Measurements from ENCODE around the gene RHO.
"Not testable (repeated sequence)": the region's sequence is repeated elsewhere in the genome, so short reads cannot be mapped to it uniquely, and the experiment has no call there.

Gene RHO

GRCh38 chr3:129499604-129500333, 28.7 kb upstream of the RHO start:
- not testable (repeated sequence) for H3K4me1 ChIP-seq (ENCODE audit: low read length); H4K20me1 ChIP-seq (ENCODE audit: insufficient read depth, low read length); H3K4me2 ChIP-seq (ENCODE audit: low read length); H3K36me3 ChIP-seq (replicated peaks; ENCODE audit: low read depth, low read length); H3K27me3 ChIP-seq (ENCODE audit: low read depth, low read length); H3K4me3 ChIP-seq (ENCODE audit: low read length); H2AFZ ChIP-seq (ENCODE audit: low read depth, low read length); H3K9ac ChIP-seq (ENCODE audit: low read length); H3K27ac ChIP-seq (ENCODE audit: low read length); H3K9me3 ChIP-seq (ENCODE audit: insufficient read depth, low read length); H3K79me2 ChIP-seq (ENCODE audit: low read length)

GRCh38 chr3:129500334-129500658, 28.1 kb upstream of the RHO start:
- Histone ChIP-seq H3K4me2 (ENCODE audit: low read length) (no peak overlapping the region), H4K20me1 (ENCODE audit: insufficient read depth, low read length) (no peaks in the 10 kb centered on the region), H3K9ac (ENCODE audit: low read length) (no peak overlapping the region), H3K9me3 (ENCODE audit: insufficient read depth, low read length) (no peaks in the 10 kb centered on the region), H3K79me2 (ENCODE audit: low read length) (no peaks in the 10 kb centered on the region), H2AFZ (ENCODE audit: low read depth, low read length) (no peak overlapping the region), H3K4me1 (ENCODE audit: low read length) (no peaks in the 10 kb centered on the region), H3K27me3 (ENCODE audit: low read depth, low read length) (no peaks in the 10 kb centered on the region), H3K27ac (ENCODE audit: low read length) (no peak overlapping the region), H3K4me3 (ENCODE audit: low read length) (no peak overlapping the region), H3K36me3 (replicated peaks; ENCODE audit: low read depth, low read length) (no peaks in the 10 kb centered on the region)
- TF ChIP-seq, protein P1, sequence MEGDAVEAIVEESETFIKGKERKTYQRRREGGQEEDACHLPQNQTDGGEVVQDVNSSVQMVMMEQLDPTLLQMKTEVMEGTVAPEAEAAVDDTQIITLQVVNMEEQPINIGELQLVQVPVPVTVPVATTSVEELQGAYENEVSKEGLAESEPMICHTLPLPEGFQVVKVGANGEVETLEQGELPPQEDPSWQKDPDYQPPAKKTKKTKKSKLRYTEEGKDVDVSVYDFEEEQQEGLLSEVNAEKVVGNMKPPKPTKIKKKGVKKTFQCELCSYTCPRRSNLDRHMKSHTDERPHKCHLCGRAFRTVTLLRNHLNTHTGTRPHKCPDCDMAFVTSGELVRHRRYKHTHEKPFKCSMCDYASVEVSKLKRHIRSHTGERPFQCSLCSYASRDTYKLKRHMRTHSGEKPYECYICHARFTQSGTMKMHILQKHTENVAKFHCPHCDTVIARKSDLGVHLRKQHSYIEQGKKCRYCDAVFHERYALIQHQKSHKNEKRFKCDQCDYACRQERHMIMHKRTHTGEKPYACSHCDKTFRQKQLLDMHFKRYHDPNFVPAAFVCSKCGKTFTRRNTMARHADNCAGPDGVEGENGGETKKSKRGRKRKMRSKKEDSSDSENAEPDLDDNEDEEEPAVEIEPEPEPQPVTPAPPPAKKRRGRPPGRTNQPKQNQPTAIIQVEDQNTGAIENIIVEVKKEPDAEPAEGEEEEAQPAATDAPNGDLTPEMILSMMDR (IDR thresholded peaks at IDR 0.05; ENCODE audit: low read depth, low read length): no peak
- no peak for TF ChIP-seq EZH2phosphoT487 (IDR thresholded peaks at IDR 0.05; ENCODE audit: low read depth)

DNA sequence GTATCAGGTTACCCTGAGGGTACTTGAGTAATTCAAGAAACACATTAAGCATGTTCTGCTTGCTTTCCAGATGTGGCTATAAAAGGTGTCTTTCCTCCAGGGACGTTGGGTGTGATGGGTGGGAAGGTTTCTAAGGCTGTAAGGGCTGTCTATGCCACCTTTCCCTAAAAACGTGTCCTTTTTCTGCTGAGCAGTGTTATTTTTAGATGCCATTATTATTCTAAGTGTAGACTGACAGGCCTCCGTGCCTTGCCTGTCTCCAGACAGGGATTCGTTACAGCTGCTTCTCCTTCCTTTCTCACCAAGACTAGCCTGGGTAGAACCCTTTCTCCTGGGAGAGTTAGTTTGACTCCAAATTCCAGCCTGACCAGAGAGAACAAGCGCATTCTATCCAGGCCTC, 26.8 kb upstream of the RHO start:
- Histone ChIP-seq H3K36me3 (replicated peaks; ENCODE audit: low read depth, low read length) (no peaks in the 10 kb centered on the region), H3K4me3 (ENCODE audit: low read length) (no peak overlapping the region), H3K79me2 (ENCODE audit: low read length) (no peaks in the 10 kb centered on the region), H3K4me2 (ENCODE audit: low read length) (no peak overlapping the region), H3K4me1 (ENCODE audit: low read length) (no peaks in the 10 kb centered on the region), H3K27me3 (ENCODE audit: low read depth, low read length) (no peaks in the 10 kb centered on the region), H4K20me1 (ENCODE audit: insufficient read depth, low read length) (no peaks in the 10 kb centered on the region), H3K9ac (ENCODE audit: low read length) (no peak overlapping the region), H3K9me3 (ENCODE audit: insufficient read depth, low read length) (no peaks in the 10 kb centered on the region), H2AFZ (ENCODE audit: low read depth, low read length) (no peak overlapping the region), H3K27ac (ENCODE audit: low read length) (no peak overlapping the region)
- no peak for TF ChIP-seq EZH2phosphoT487 (IDR thresholded peaks at IDR 0.05; ENCODE audit: low read depth)
- TF ChIP-seq, protein P1 (IDR thresholded peaks at IDR 0.05; ENCODE audit: low read depth, low read length): no peak

DNA sequence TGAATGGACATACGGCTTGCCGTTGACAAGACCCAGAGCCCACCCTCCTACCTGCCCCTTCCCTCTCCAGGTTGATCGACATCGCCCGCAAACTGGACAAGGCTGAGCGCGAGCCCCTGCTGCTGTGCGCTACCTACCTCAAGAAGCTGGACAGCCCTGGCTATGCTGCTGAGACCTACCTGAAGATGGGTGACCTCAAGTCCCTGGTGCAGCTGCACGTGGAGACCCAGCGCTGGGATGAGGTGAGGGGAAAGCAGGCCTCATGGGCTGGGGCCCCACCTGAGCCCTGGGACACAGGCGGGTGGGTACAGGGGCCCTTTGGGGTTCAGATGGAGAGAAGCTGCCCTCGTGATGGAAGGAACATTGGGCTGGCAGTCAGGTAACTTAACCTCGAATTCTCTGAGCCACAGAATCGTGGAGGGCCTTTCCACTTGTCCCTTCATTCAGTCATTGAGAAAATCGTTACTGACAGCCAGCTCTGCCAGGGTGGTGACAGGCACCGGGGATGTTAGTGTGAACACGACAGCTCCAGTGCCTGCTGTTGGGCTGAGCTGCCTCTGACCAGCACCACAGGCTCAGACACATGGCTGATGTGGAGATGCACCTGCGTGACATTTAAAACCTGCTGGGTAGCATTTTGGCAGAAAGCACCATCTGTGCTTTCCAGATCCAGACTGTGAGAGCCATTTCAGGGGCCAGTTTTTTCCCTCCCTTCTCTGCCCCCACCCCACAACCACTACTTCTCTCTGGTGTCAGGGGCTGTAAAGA, 25.6 kb upstream of the RHO start:
- TF ChIP-seq, protein P1 (IDR thresholded peaks at IDR 0.05; ENCODE audit: low read depth, low read length): no peak
- TF ChIP-seq EZH2phosphoT487 (IDR thresholded peaks at IDR 0.05; ENCODE audit: low read depth): no peak

More for the DNA sequence above, 25.6 kb upstream of the RHO start:
- Histone ChIP-seq H3K9ac (ENCODE audit: low read length) (no peak overlapping the region), H4K20me1 (ENCODE audit: insufficient read depth, low read length) (no peaks in the 10 kb centered on the region), H3K79me2 (ENCODE audit: low read length) (no peaks in the 10 kb centered on the region), H3K27me3 (ENCODE audit: low read depth, low read length) (no peaks in the 10 kb centered on the region), H3K36me3 (replicated peaks; ENCODE audit: low read depth, low read length) (no peaks in the 10 kb centered on the region), H3K4me3 (ENCODE audit: low read length) (no peak overlapping the region), H2AFZ (ENCODE audit: low read depth, low read length) (no peak overlapping the region), H3K4me2 (ENCODE audit: low read length) (no peak overlapping the region), H3K27ac (ENCODE audit: low read length) (no peak overlapping the region), H3K9me3 (ENCODE audit: insufficient read depth, low read length) (no peaks in the 10 kb centered on the region), H3K4me1 (ENCODE audit: low read length) (no peaks in the 10 kb centered on the region)

Data from OCI-LY3 (cell line).